ACHN (cell line): ENCODE data around the gene KCND3.

Experiments
- DNase-seq: peaks from one replicate; pipeline ENCODE4 v3.0.0-alpha.2; 2015
- in situ Hi-C: cut with HindIII; loops from 2 replicates; pipeline ENCODE4 v1.10.0; 2017; ENCODE audit warnings: low sequenced_read_pairs, low pct_ligation_motif_present, low pct_unique_long_range_greater_than_20kb

The KCND3 gene

GRCh38 chr1:111990878-111991718 is 1.6 kb upstream of the KCND3 start:
- in situ Hi-C loops, result no loop called here
- peak; percentile 25 for DNase-seq

- in situ Hi-C loops, result no loop called here
- DNase-seq, result no peak
Observed at GRCh38 chr1:111990026-111990877, 784 bp upstream of the KCND3 start.

- in situ Hi-C loops, result no loop called here
- no peak for DNase-seq
Observed at GRCh38 chr1:111988743-111989453, 570 bp downstream of the KCND3 start.

- no peak for DNase-seq
- in situ Hi-C loops, result no loop called here
Observed at GRCh38 chr1:111988377-111988742, 1.1 kb downstream of the KCND3 start.

- DNase-seq, result no peak
- in situ Hi-C loops, result no loop called here
Observed at GRCh38 chr1:111987502-111987901, 2.0 kb downstream of the KCND3 start.

- in situ Hi-C loops, result no loop called here
- DNase-seq, result no peak
Observed at GRCh38 chr1:111983500-111983899, 6.0 kb downstream of the KCND3 start.

- no peak for DNase-seq
- in situ Hi-C loops, result no loop called here
Observed at GRCh38 chr1:111982428-111982827, 7.0 kb downstream of the KCND3 start.

- no peak for DNase-seq
- in situ Hi-C loops, result no loop called here
Observed at GRCh38 chr1:111981871-111982270, 7.6 kb downstream of the KCND3 start.

GRCh38 chr1:111981090-111981489 is 8.4 kb downstream of the KCND3 start:
- in situ Hi-C loops, result no loop called here
- DNase-seq, result no peak

GRCh38 chr1:111980686-111981085 is 8.8 kb downstream of the KCND3 start:
- no peak for DNase-seq
- in situ Hi-C loops, result no loop called here

- DNase-seq, result no peak
- in situ Hi-C loops, result no loop called here
Observed at GRCh38 chr1:111978695-111979094, 10.8 kb downstream of the KCND3 start.

- in situ Hi-C loops, result no loop called here
- DNase-seq, result no peak
Observed at GRCh38 chr1:111977378-111977777, 12.1 kb downstream of the KCND3 start.

GRCh38 chr1:111976842-111977241 is 12.6 kb downstream of the KCND3 start:
- in situ Hi-C loops, result no loop called here
- no peak for DNase-seq

GRCh38 chr1:111976332-111976731 is 13.1 kb downstream of the KCND3 start:
- in situ Hi-C loops, result no loop called here
- no peak for DNase-seq

- no peak for DNase-seq
- in situ Hi-C loops, result no loop called here
Observed at GRCh38 chr1:111973150-111973790, 16.2 kb downstream of the KCND3 start.

GRCh38 chr1:111971396-111971795 is 18.1 kb downstream of the KCND3 start:
- in situ Hi-C loops, result no loop called here

GRCh38 chr1:111968511-111968910 is 21.0 kb downstream of the KCND3 start:
- no peak for DNase-seq
- in situ Hi-C loops, result no loop called here

More at GRCh38 chr1:111971396-111971795, 18.1 kb downstream of the KCND3 start:
- DNase-seq, result no peak

- in situ Hi-C loops, result no loop called here
- DNase-seq, result no peak
Observed at GRCh38 chr1:111967886-111968285, 21.6 kb downstream of the KCND3 start.
